Natural killer cell treated with Interleukin-12 subunit alpha and Interleukin-12 subunit beta and Interleukin-15 and Interleukin-18, amount 100 ng/mL, for 72 hours (primary cell): Measurements from ENCODE around the gene PSMC3IP. TPM values are rescaled to one million over a fixed set of nuclear protein-coding genes. Genes with fewer than 3 reads are reported as not detected.
"Not testable (repeated sequence)": the region's sequence is repeated elsewhere in the genome, so short reads cannot be mapped to it uniquely, and the experiment has no call there.

Experiments used
- ATAC-seq, 2 donors: fragments of 150-1000 bp; cut with Tn5 transposase in 1 of 2; sonication (Bioruptor Pico), chemical (Tn5 transposase) in 1 of 2; 2 replicates each; pipeline ENCODE4 v1.10.0; 2021
- DNase-seq: peaks from one replicate; pipeline ENCODE4 v3.0.0; 2022; ENCODE audit warnings: low spot score
- H3K27ac Mint-ChIP-seq, 2 donors: 1 replicate in 1 of 2; 2 replicates in 1 of 2; pipeline ENCODE4 v1.8.0; 2022; ENCODE audit warnings: mixed read lengths in 2 of 2, mild to moderate bottlenecking in 1 of 2, moderate library complexity in 1 of 2
- H3K27me3 Mint-ChIP-seq, 2 donors: 1 replicate in 1 of 2; 2 replicates in 1 of 2; pipeline ENCODE4 v1.8.0; 2022; ENCODE audit warnings: mixed read lengths in 2 of 2
- H3K36me3 Mint-ChIP-seq: one replicate; pipeline ENCODE4 v1.8.0; 2022; ENCODE audit warnings: mixed read lengths
- H3K4me1 Mint-ChIP-seq, 2 donors: 1 replicate in 1 of 2; 2 replicates in 1 of 2; pipeline ENCODE4 v1.8.0; 2022; ENCODE audit warnings: low read depth in 2 of 2, mixed read lengths in 2 of 2, mild to moderate bottlenecking in 1 of 2
- H3K4me3 Mint-ChIP-seq: one replicate; pipeline ENCODE4 v1.8.0; 2022; ENCODE audit warnings: mixed read lengths
- H3K9me3 Mint-ChIP-seq: 2 replicates; pipeline ENCODE4 v1.8.0; 2022; ENCODE audit warnings: mixed read lengths
- total RNA-seq, 2 donors: library from RNA; stranded (reverse); gene quantifications; one replicate each; pipeline ENCODE4 v1.2.3, GENCODE V29; 2022

Gene PSMC3IP
- total RNA-seq, 2 donors from 2014 or later: 20.7 to 41.3 TPM

GRCh38 chr17:42561897-42562387, 15.6 kb downstream of the PSMC3IP start, which contains the start of gene COASY:
Gene COASY, plus strand, starts transcription at chr17:42562148. Its CDS starts 475 bp downstream, at chr17:42562623.
- no peaks in the 10 kb centered on the region for H3K9me3 Mint-ChIP-seq
- DNase-seq (peak; percentile 95), ATAC-seq (peak; percentile 78 to 84)
- no peaks in the 10 kb centered on the region for H3K27me3 Mint-ChIP-seq
- peaks cover 19 to 30% of the 10 kb centered on the region in 2 donors for H3K4me1 Mint-ChIP-seq
- peak within 1 kb of the TSS; percentile 94 for H3K4me3 Mint-ChIP-seq
- peak within 1 kb of the TSS; percentile 91 to 98 for H3K27ac Mint-ChIP-seq
- no peaks in the 10 kb centered on the region for H3K36me3 Mint-ChIP-seq

GRCh38 chr17:42560246-42560645, 17.3 kb downstream of the PSMC3IP start:
- Mint-ChIP-seq H3K9me3 (no peaks in the 10 kb centered on the region), H3K4me1 (peaks cover 16 to 30% of the 10 kb centered on the region in 2 donors), H3K27me3 (no peaks in the 10 kb centered on the region), H3K27ac (peak overlapping the region; percentile 84 to 91), H3K36me3 (no peaks in the 10 kb centered on the region), H3K4me3 (peak overlapping the region; percentile 38)
- DNase-seq (no peak), ATAC-seq (no peak)

GRCh38 chr17:42559075-42559474, 18.5 kb downstream of the PSMC3IP start:
- Mint-ChIP-seq H3K9me3 (no peaks in the 10 kb centered on the region), H3K4me1 (peaks cover 24 to 35% of the 10 kb centered on the region in 2 donors), H3K36me3 (no peaks in the 10 kb centered on the region), H3K4me3 (no peak overlapping the region), H3K27ac (no peak overlapping the region), H3K27me3 (no peaks in the 10 kb centered on the region)
- no peak for DNase-seq
- no peak for ATAC-seq

GRCh38 chr17:42555961-42556617, 21.4 kb downstream of the PSMC3IP start:
- H3K9me3 Mint-ChIP-seq, H3K27me3 Mint-ChIP-seq, DNase-seq, ATAC-seq, H3K36me3 Mint-ChIP-seq: not testable (repeated sequence)
- Mint-ChIP-seq H3K27ac (peak overlapping the region; percentile 87 to 95), H3K4me1 (peaks cover 12 to 16% of the 10 kb centered on the region in 2 donors), H3K4me3 (peak overlapping the region; percentile 89)

- H3K27me3 Mint-ChIP-seq: no peaks in the 10 kb centered on the region
- H3K36me3 Mint-ChIP-seq: no peaks in the 10 kb centered on the region
- no peak for ATAC-seq
- H3K27ac Mint-ChIP-seq: peak overlapping the region; percentile 87 to 95
- peaks cover 16 to 21% of the 10 kb centered on the region in 2 donors for H3K4me1 Mint-ChIP-seq
- no peaks in the 10 kb centered on the region for H3K9me3 Mint-ChIP-seq
- peak overlapping the region; percentile 89 for H3K4me3 Mint-ChIP-seq
- no peak for DNase-seq
These were observed 22.4 kb downstream of the PSMC3IP start for GRCh38 chr17:42555122-42555622.

- peak; percentile 93 to 96 for ATAC-seq
- Mint-ChIP-seq H3K27me3 (no peaks in the 10 kb centered on the region), H3K4me3 (peak overlapping the region; percentile 89)
These were observed 23.0 kb downstream of the PSMC3IP start for GRCh38 chr17:42554250-42555121.

GRCh38 chr17:42553866-42554249, 23.7 kb downstream of the PSMC3IP start:
- no peak for DNase-seq
- Mint-ChIP-seq H3K4me3 (peak overlapping the region; percentile 89), H3K4me1 (peaks cover 22 to 27% of the 10 kb centered on the region in 2 donors), H3K27ac (peak overlapping the region; percentile 87 to 95), H3K9me3 (no peaks in the 10 kb centered on the region), H3K36me3 (no peaks in the 10 kb centered on the region), H3K27me3 (no peaks in the 10 kb centered on the region)
- ATAC-seq: no peak

More at GRCh38 chr17:42554250-42555121, 23.0 kb downstream of the PSMC3IP start:
- Mint-ChIP-seq H3K27ac (peak overlapping the region; percentile 87 to 95), H3K9me3 (no peaks in the 10 kb centered on the region), H3K4me1 (peaks cover 16 to 21% of the 10 kb centered on the region in 2 donors), H3K36me3 (no peaks in the 10 kb centered on the region)
- peak; percentile 91 for DNase-seq

- Mint-ChIP-seq H3K4me1 (peaks cover 23 to 29% of the 10 kb centered on the region in 2 donors), H3K9me3 (no peaks in the 10 kb centered on the region), H3K4me3 (peak overlapping the region; percentile 89), H3K27me3 (no peaks in the 10 kb centered on the region), H3K27ac (peak overlapping the region in 1 of 2 donors; percentile 37), H3K36me3 (no peaks in the 10 kb centered on the region)
- no peak for DNase-seq
- ATAC-seq: no peak
These were observed 24.2 kb downstream of the PSMC3IP start for GRCh38 chr17:42553161-42553818.

GRCh38 chr17:42552736-42553135, 24.8 kb downstream of the PSMC3IP start, which contains the start of gene HSD17B1:
Gene HSD17B1, plus strand, starts transcription at chr17:42552923. Its CDS starts 11 bp downstream, at chr17:42552934.
- Mint-ChIP-seq H3K27ac (peak within 1 kb of the TSS in 1 of 2 donors; percentile 37), H3K4me1 (peaks cover 23 to 29% of the 10 kb centered on the region in 2 donors), H3K4me3 (peak within 1 kb of the TSS; percentile 89)
- not testable (repeated sequence) for H3K9me3 Mint-ChIP-seq, H3K36me3 Mint-ChIP-seq, DNase-seq, H3K27me3 Mint-ChIP-seq, ATAC-seq

GRCh38 chr17:42548993-42549755, 28.4 kb downstream of the PSMC3IP start:
- peak overlapping the region; percentile 41 for H3K4me3 Mint-ChIP-seq
- no peaks in the 10 kb centered on the region for H3K36me3 Mint-ChIP-seq
- DNase-seq (no peak), ATAC-seq (peak; percentile 3 to 51)
- H3K9me3 Mint-ChIP-seq: no peaks in the 10 kb centered on the region
- no peaks in the 10 kb centered on the region for H3K27me3 Mint-ChIP-seq
- H3K4me1 Mint-ChIP-seq: peaks cover 13 to 14% of the 10 kb centered on the region in 2 donors
- peak overlapping the region in 1 of 2 donors; percentile 34 for H3K27ac Mint-ChIP-seq

GRCh38 chr17:42548070-42548837, 29.3 kb downstream of the PSMC3IP start:
- peak; percentile 75 to 86 for ATAC-seq
- no peaks in the 10 kb centered on the region for H3K27me3 Mint-ChIP-seq
- H3K4me3 Mint-ChIP-seq: peak overlapping the region; percentile 20
- DNase-seq: no peak
- H3K36me3 Mint-ChIP-seq: no peaks in the 10 kb centered on the region
- no peak overlapping the region for H3K27ac Mint-ChIP-seq
- peaks cover 13 to 14% of the 10 kb centered on the region in 2 donors for H3K4me1 Mint-ChIP-seq
- no peaks in the 10 kb centered on the region for H3K9me3 Mint-ChIP-seq

- Mint-ChIP-seq H3K27ac (no peak overlapping the region), H3K9me3 (no peaks in the 10 kb centered on the region), H3K4me1 (peaks cover 13 to 14% of the 10 kb centered on the region in 2 donors), H3K36me3 (no peaks in the 10 kb centered on the region), H3K27me3 (no peaks in the 10 kb centered on the region), H3K4me3 (no peak overlapping the region)
- no peak for ATAC-seq
- DNase-seq: no peak
These were observed 29.8 kb downstream of the PSMC3IP start for GRCh38 chr17:42547698-42548069.
